Chondrocyte (in vitro differentiated cells): ENCODE data around the gene SCG2. TPM values are rescaled to one million over a fixed set of nuclear protein-coding genes. Genes with fewer than 3 reads are reported as not detected.

Experiments
- DNase-seq: peaks from one replicate; pipeline ENCODE4 v3.0.0; 2021; ENCODE audit warnings: mixed read lengths, low spot score
- H3K27ac Mint-ChIP-seq: one replicate; pipeline ENCODE4 v1.8.0; 2021; ENCODE audit warnings: mild to moderate bottlenecking, moderate library complexity, mixed read lengths; ENCODE audit not compliant: unreplicated experiment
- H3K27me3 Mint-ChIP-seq: 2 replicates; pipeline ENCODE4 v1.8.0; 2021; ENCODE audit warnings: low read depth, mixed read lengths
- H3K36me3 Mint-ChIP-seq: 2 replicates; pipeline ENCODE4 v1.8.0; 2021; ENCODE audit warnings: low read depth, mixed read lengths
- H3K4me1 Mint-ChIP-seq: 2 replicates; pipeline ENCODE4 v1.8.0; 2021; ENCODE audit warnings: low read depth, mild to moderate bottlenecking, mixed read lengths
- H3K4me3 Mint-ChIP-seq: one replicate; pipeline ENCODE4 v1.8.0; 2021; ENCODE audit warnings: mild to moderate bottlenecking, moderate library complexity, mixed read lengths; ENCODE audit not compliant: unreplicated experiment
- H3K9me3 Mint-ChIP-seq: 2 replicates; pipeline ENCODE4 v1.8.0; 2021; ENCODE audit warnings: low read depth, mixed read lengths
- CTCF ChIP-seq: fragments of 200-600 bp; sonication (generic); IDR thresholded peaks from 2 replicates; pipeline ENCODE4 v1.5.0; 2021; ENCODE audit warnings: antibody characterized with exemption, mild to moderate bottlenecking, moderate library complexity
- total RNA-seq: library from RNA; stranded (reverse); gene quantifications from 3 replicates; pipeline ENCODE4 v1.2.1, GENCODE V29; 2021

SCG2 gene
- total RNA-seq, 1 donor from 2014 or later, result 81.6 TPM

GRCh38 chr2:223634238-223634637, 32.1 kb upstream of the SCG2 start:
- Mint-ChIP-seq H3K9me3 (peaks cover 11% of the 10 kb centered on the region), H3K4me3 (no peak overlapping the region), H3K36me3 (no peaks in the 10 kb centered on the region), H3K27me3 (no peaks in the 10 kb centered on the region), H3K4me1 (peaks cover 17% of the 10 kb centered on the region), H3K27ac (no peak overlapping the region)
- TF ChIP-seq CTCF, result no peak
- no peak for DNase-seq

GRCh38 chr2:223633656-223634055, 31.5 kb upstream of the SCG2 start:
- H3K27me3 Mint-ChIP-seq, result no peaks in the 10 kb centered on the region
- no peak for TF ChIP-seq CTCF
- H3K36me3 Mint-ChIP-seq, result no peaks in the 10 kb centered on the region
- peaks cover 7% of the 10 kb centered on the region for H3K9me3 Mint-ChIP-seq
- DNase-seq, result no peak
- H3K27ac Mint-ChIP-seq, result no peak overlapping the region
- H3K4me3 Mint-ChIP-seq, result no peak overlapping the region
- H3K4me1 Mint-ChIP-seq, result peaks cover 17% of the 10 kb centered on the region

- no peak for TF ChIP-seq CTCF
- Mint-ChIP-seq H3K4me1 (peaks cover 12% of the 10 kb centered on the region), H3K36me3 (no peaks in the 10 kb centered on the region), H3K9me3 (no peaks in the 10 kb centered on the region), H3K27ac (no peak overlapping the region), H3K27me3 (no peaks in the 10 kb centered on the region), H3K4me3 (no peak overlapping the region)
- no peak for DNase-seq
Measured at GRCh38 chr2:223632826-223633225, 30.7 kb upstream of the SCG2 start.

- H3K27ac Mint-ChIP-seq, result peak overlapping the region; percentile 24
Measured at GRCh38 chr2:223626716-223627115, 24.6 kb upstream of the SCG2 start.

GRCh38 chr2:223625652-223626051, 23.5 kb upstream of the SCG2 start:
- no peak for DNase-seq
- peaks cover 26% of the 10 kb centered on the region for H3K4me1 Mint-ChIP-seq
- H3K27ac Mint-ChIP-seq, result no peak overlapping the region
- TF ChIP-seq CTCF, result no peak
- H3K4me3 Mint-ChIP-seq, result no peak overlapping the region
- H3K9me3 Mint-ChIP-seq, result no peaks in the 10 kb centered on the region
- no peaks in the 10 kb centered on the region for H3K36me3 Mint-ChIP-seq
- H3K27me3 Mint-ChIP-seq, result no peaks in the 10 kb centered on the region

More at GRCh38 chr2:223626716-223627115, 24.6 kb upstream of the SCG2 start:
- Mint-ChIP-seq H3K36me3 (no peaks in the 10 kb centered on the region), H3K27me3 (no peaks in the 10 kb centered on the region), H3K9me3 (no peaks in the 10 kb centered on the region), H3K4me1 (peaks cover 26% of the 10 kb centered on the region), H3K4me3 (no peak overlapping the region)
- no peak for TF ChIP-seq CTCF
- no peak for DNase-seq
